Endothelial cell of umbilical vein (primary cell): Measurements from ENCODE around the gene ABR. TPM values are rescaled to one million over a fixed set of nuclear protein-coding genes. Genes with fewer than 3 reads are reported as not detected.

ENCODE experiments used
- BruUV-seq: library from RNA; stranded (reverse); fragments of 400-500 nt; replicated peaks from 2 replicates; lab custom pipeline; 2021; lab: Mats Ljungman, UMichigan
- CTCF ChIA-PET: fragments of 300-600, 350-600 bp; sonication (Branson Sonifier 250); formaldehyde crosslinking; loops from one replicate; lab custom pipeline; 2021; ENCODE audit warnings: antibody characterized with exemption, inconsistent platforms; lab: Charles Lee
- POLR2A ChIA-PET: fragments of 300-600, 350-600 bp; sonication (Branson Sonifier 250); formaldehyde crosslinking; loops from one replicate; lab custom pipeline; 2021; ENCODE audit warnings: antibody characterized with exemption, inconsistent platforms; lab: Charles Lee
- DNase-seq: peaks from one replicate; pipeline ENCODE4 v3.0.0-alpha.2; 2011; ENCODE audit warnings: low read depth, low spot score
- FAIRE-seq: peaks from 2 replicates; lab custom pipeline; 2011; peaks lifted over from hg19 to GRCh38; lab: Jason Lieb, UNC
- H2AFZ ChIP-seq: 2 replicates; pipeline ENCODE4 v1.6.0; 2012; ENCODE audit warnings: low read depth, low read length, control low read depth, inconsistent platforms
- H3K27ac ChIP-seq: 2 replicates; pipeline ENCODE4 v1.5.1; 2011; ENCODE audit warnings: low read depth, mild to moderate bottlenecking, control low read depth, low read length, moderate library complexity; ENCODE audit not compliant: insufficient read depth
- H3K27me3 ChIP-seq, 2 experiments: 2 replicates each; pipeline versions ENCODE4 v1.6.0 to v1.6.1; 2011; ENCODE audit warnings: low read length in 2 of 2, mixed read lengths in 1 of 2; ENCODE audit not compliant: control insufficient read depth in 2 of 2, insufficient read depth in 2 of 2
- H3K36me3 ChIP-seq, 2 experiments: 2 replicates in 1 of 2; 3 replicates in 1 of 2; pipeline ENCODE4 v1.5.1; 2011; ENCODE audit warnings: low read length in 2 of 2, mild to moderate bottlenecking in 1 of 2, moderate library complexity in 1 of 2; ENCODE audit not compliant: control insufficient read depth in 2 of 2, insufficient read depth in 2 of 2; ENCODE audit errors: extremely low read depth in 1 of 2
- H3K4me1 ChIP-seq: 3 replicates; pipeline ENCODE4 v1.5.1; 2011; ENCODE audit warnings: mild to moderate bottlenecking, low read length; ENCODE audit not compliant: control insufficient read depth, insufficient read depth; ENCODE audit errors: extremely low read depth
- H3K4me2 ChIP-seq: 2 replicates; pipeline ENCODE4 v1.6.1; 2011; ENCODE audit warnings: low read length, control low read depth, mixed read lengths; ENCODE audit not compliant: insufficient read depth
- H3K4me3 ChIP-seq, 3 experiments: fragments of 200-600 bp in 1 of 3; sonication (generic), shearing (Covaris generic) in 1 of 3; replicated peaks in 1 of 3; 2 replicates each; pipeline ENCODE4 v1.5.1; 2011 to 2016; ENCODE audit warnings: control low read depth in 3 of 3, low read length in 3 of 3, mild to moderate bottlenecking in 2 of 3, inconsistent platforms in 1 of 3, low read depth in 1 of 3, moderate library complexity in 1 of 3; ENCODE audit not compliant: insufficient read depth in 1 of 3
- H3K79me2 ChIP-seq: 2 replicates; pipeline ENCODE4 v1.6.0; 2012; ENCODE audit warnings: low read length, inconsistent platforms; ENCODE audit not compliant: control insufficient read depth, insufficient read depth
- H3K9ac ChIP-seq: replicated peaks from 2 replicates; pipeline ENCODE3; 2011; ENCODE audit warnings: low read length, control low read depth; ENCODE audit not compliant: insufficient read depth; ENCODE audit errors: extremely low read depth
- H3K9me1 ChIP-seq: replicated peaks from 3 replicates; pipeline ENCODE4 v1.6.0; 2011; ENCODE audit warnings: mild to moderate bottlenecking, low read length; ENCODE audit not compliant: control insufficient read depth, insufficient read depth; ENCODE audit errors: extremely low read depth
- H3K9me3 ChIP-seq: replicated peaks from 2 replicates; pipeline ENCODE4 v1.5.1; 2012; ENCODE audit warnings: low read length, inconsistent platforms; ENCODE audit not compliant: control insufficient read depth, insufficient read depth
- H4K20me1 ChIP-seq: replicated peaks from 2 replicates; pipeline ENCODE3; 2011; ENCODE audit warnings: mild to moderate bottlenecking, low read length; ENCODE audit not compliant: control insufficient read depth, insufficient read depth; ENCODE audit errors: extremely low read depth
- EZH2 ChIP-seq: IDR thresholded peaks from 2 replicates; pipeline ENCODE4 v1.6.1; 2012; ENCODE audit warnings: borderline replicate concordance, low read depth, mild to moderate bottlenecking, moderate library complexity, low read length, inconsistent platforms; ENCODE audit not compliant: severe bottlenecking
- FOS ChIP-seq: IDR thresholded peaks from 2 replicates; pipeline ENCODE4 v1.6.1; 2011; ENCODE audit warnings: mild to moderate bottlenecking, low read length, moderate library complexity, borderline replicate concordance; ENCODE audit not compliant: insufficient read depth
- GATA2 ChIP-seq: IDR thresholded peaks from 2 replicates; pipeline ENCODE4 v1.7.0; 2011; ENCODE audit warnings: low read depth, mild to moderate bottlenecking, moderate library complexity, mixed read lengths, low read length; ENCODE audit not compliant: insufficient read length, insufficient read depth
- JUN ChIP-seq: IDR thresholded peaks from 2 replicates; pipeline ENCODE4 v1.6.1; 2011; ENCODE audit warnings: borderline replicate concordance, low read depth; ENCODE audit not compliant: insufficient read length, insufficient read depth
- MYC ChIP-seq: IDR thresholded peaks from one replicate; pipeline ENCODE4 v1.6.1; 2011; ENCODE audit warnings: mild to moderate bottlenecking, low read depth, low read length
- POLR2A ChIP-seq: IDR thresholded peaks from 2 replicates; pipeline ENCODE4 v1.6.1; 2012; ENCODE audit warnings: low read depth, mild to moderate bottlenecking, control low read depth, low read length
- POLR2AphosphoS5 ChIP-seq: IDR thresholded peaks from 2 replicates; pipeline ENCODE4 v1.6.1; 2012; ENCODE audit warnings: low read depth, mild to moderate bottlenecking, control low read depth, low read length, moderate library complexity; ENCODE audit not compliant: insufficient read depth
- dilution Hi-C: fragments of 300-500 bp; cut with MboI; formaldehyde crosslinking; loops from one replicate; pipeline ENCODE4 v1.15.0; 2019; ENCODE audit warnings: low sequenced_read_pairs; ENCODE audit not compliant: extremely low pct_ligation_motif_present
- intact Hi-C: fragments of 100-400 bp; cut with micrococcal nuclease; formaldehyde crosslinking; loops from one replicate; pipeline ENCODE4 v1.10.0; 2022
- polyA plus RNA-seq, 4 experiments: library from polyadenylated mRNA; depleted of rRNA in 3 of 4; stranded (reverse) in 3 of 4; unstranded in 1 of 4; fragments of >200 nt; gene quantifications; 2 replicates each; pipeline versions ENCODE4 v1.2.1 to v1.2.3, GENCODE V29; 2011 to 2012; ENCODE audit warnings: missing spikeins in 1 of 4
- total RNA-seq: library from RNA; stranded (reverse); gene quantifications from 2 replicates; pipeline ENCODE4 v1.2.3, GENCODE V29; 2021
- TF ChIP-seq, protein P1 (sequence below): IDR thresholded peaks from 2 replicates; pipeline ENCODE4 v1.6.1; 2011; ENCODE audit not compliant: insufficient read depth, insufficient read length
- TF ChIP-seq, protein P2 (sequence below), 2 donors: IDR thresholded peaks; 1 replicate in 1 of 2; 2 replicates in 1 of 2; pipeline ENCODE4 v1.5.1; 2011; ENCODE audit warnings: low read length in 2 of 2, mild to moderate bottlenecking in 2 of 2, moderate library complexity in 2 of 2, control low read depth in 1 of 2, inconsistent platforms in 1 of 2, low read depth in 1 of 2; ENCODE audit not compliant: insufficient read depth in 1 of 2; ENCODE audit errors: extremely low read depth in 1 of 2

Gene ABR
- total and polyA plus RNA-seq, 2 donors (not counting 3 experiments of a cell fraction or from before 2014, with no cell fraction given) = 83.5 to 96.8 TPM

DNA sequence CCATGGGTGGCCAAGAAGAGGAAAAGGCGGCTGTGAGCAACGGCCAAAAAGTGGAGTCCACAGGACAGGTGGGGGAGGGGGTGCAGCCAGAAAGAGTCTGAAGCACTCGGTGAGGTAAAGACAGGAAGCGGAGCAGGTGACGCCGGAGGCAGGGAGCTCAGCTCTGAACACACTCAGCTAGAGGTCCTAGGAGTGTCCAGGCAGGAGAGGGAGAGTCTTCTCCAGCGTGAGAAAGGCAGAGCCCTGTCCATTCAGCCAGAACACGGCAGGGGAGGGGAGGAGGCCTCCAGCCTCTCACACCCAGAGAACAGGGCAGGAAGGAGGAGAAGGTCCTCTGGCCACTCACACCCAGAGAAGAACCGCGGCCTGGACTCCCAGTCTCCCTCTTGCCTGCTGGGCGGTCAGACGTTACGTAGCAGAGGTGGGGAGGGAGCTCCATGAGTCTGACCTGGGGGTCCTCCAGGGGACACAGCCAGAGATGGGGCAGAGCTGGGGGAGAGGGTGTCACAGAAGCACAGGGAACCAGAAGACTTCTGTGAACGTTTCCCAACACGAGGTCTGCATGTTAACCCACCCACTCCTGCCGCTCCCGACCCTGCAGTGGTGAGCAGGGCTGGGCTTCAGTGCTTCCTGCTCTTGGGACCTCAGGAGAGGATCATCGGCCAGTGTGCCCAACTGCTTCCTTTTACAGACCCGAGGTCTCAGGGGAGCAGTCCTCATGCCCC is 89.2 kb downstream of the ABR start:
- Histone ChIP-seq H3K79me2 (no peaks in the 10 kb centered on the region), H3K4me3 (no peak overlapping the region), H3K9ac (no peak overlapping the region), H2AFZ (no peak overlapping the region), H3K4me2 (no peak overlapping the region), H3K27ac (no peak overlapping the region), H3K4me1 (peaks cover 11% of the 10 kb centered on the region), H3K9me3 (no peaks in the 10 kb centered on the region), H3K36me3 (peaks cover 0 to 35% of the 10 kb centered on the region in 2 experiments), H4K20me1 (no peaks in the 10 kb centered on the region), H3K9me1 (no peaks in the 10 kb centered on the region), H3K27me3 (no peaks in the 10 kb centered on the region)
- POLR2A ChIA-PET = no interaction called here
- FAIRE-seq = no peak
- intact Hi-C loops = no loop called here
- DNase-seq = no peak
- no TSS peak for BruUV-seq
- CTCF ChIA-PET = interaction anchor here (0.9 to 2.0 kb wide), 2 partner anchors 32 kb away, joined by 3 to 10 read pairs; no protein-coding TSS in a partner anchor
- TF ChIP-seq GATA2 (no peak), POLR2AphosphoS5 (no peak), JUN (no peak), MYC (no peak), EZH2 (no peak), FOS (no peak), POLR2A (no peak)
- TF ChIP-seq, protein P1, sequence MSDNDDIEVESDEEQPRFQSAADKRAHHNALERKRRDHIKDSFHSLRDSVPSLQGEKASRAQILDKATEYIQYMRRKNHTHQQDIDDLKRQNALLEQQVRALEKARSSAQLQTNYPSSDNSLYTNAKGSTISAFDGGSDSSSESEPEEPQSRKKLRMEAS = no peak
- TF ChIP-seq, protein P2, sequence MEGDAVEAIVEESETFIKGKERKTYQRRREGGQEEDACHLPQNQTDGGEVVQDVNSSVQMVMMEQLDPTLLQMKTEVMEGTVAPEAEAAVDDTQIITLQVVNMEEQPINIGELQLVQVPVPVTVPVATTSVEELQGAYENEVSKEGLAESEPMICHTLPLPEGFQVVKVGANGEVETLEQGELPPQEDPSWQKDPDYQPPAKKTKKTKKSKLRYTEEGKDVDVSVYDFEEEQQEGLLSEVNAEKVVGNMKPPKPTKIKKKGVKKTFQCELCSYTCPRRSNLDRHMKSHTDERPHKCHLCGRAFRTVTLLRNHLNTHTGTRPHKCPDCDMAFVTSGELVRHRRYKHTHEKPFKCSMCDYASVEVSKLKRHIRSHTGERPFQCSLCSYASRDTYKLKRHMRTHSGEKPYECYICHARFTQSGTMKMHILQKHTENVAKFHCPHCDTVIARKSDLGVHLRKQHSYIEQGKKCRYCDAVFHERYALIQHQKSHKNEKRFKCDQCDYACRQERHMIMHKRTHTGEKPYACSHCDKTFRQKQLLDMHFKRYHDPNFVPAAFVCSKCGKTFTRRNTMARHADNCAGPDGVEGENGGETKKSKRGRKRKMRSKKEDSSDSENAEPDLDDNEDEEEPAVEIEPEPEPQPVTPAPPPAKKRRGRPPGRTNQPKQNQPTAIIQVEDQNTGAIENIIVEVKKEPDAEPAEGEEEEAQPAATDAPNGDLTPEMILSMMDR (IDR thresholded peaks at IDR 0.05; ENCODE audit: extremely low read depth in 1 of 2, insufficient read depth in 1 of 2, low read depth in 1 of 2, low read length in 2 of 2) = no peak
- dilution Hi-C loops = no loop called here
